ENCODE results near the gene KRTAP5-6.
"Not testable (repeated sequence)": the region's sequence is repeated elsewhere in the genome, so short reads cannot be mapped to it uniquely, and the experiment has no call there.

The KRTAP5-6 gene

GRCh38 chr11:1683904-1684572 is 13.0 kb upstream of the KRTAP5-6 start:
- DNase-seq: not testable (repeated sequence)

- not testable (repeated sequence) for DNase-seq
Measured at GRCh38 chr11:1684886-1685874, 11.8 kb upstream of the KRTAP5-6 start.

GRCh38 chr11:1686220-1686619 is 10.8 kb upstream of the KRTAP5-6 start:
- not testable (repeated sequence) for DNase-seq

GRCh38 chr11:1688336-1688947 is 8.6 kb upstream of the KRTAP5-6 start:
- not testable (repeated sequence) for DNase-seq

- not testable (repeated sequence) for DNase-seq
Measured at GRCh38 chr11:1689250-1690166, 7.5 kb upstream of the KRTAP5-6 start.

GRCh38 chr11:1690167-1691025 is 6.6 kb upstream of the KRTAP5-6 start:
- DNase-seq: no peak

GRCh38 chr11:1691026-1691877 is 5.7 kb upstream of the KRTAP5-6 start:
- no peak for DNase-seq

- DNase-seq: no peak
Measured at GRCh38 chr11:1691878-1692707, 4.9 kb upstream of the KRTAP5-6 start.

- no peak for DNase-seq
Measured at GRCh38 chr11:1692708-1693326, 4.2 kb upstream of the KRTAP5-6 start.

- DNase-seq: peak; percentile 55
Measured at GRCh38 chr11:1693327-1694063, 3.5 kb upstream of the KRTAP5-6 start.

GRCh38 chr11:1694064-1694845 is 2.7 kb upstream of the KRTAP5-6 start:
- DNase-seq: peak; percentile 67

- no peak for DNase-seq
Measured at GRCh38 chr11:1694846-1695547, 2.0 kb upstream of the KRTAP5-6 start.

GRCh38 chr11:1695548-1696108 is 1.4 kb upstream of the KRTAP5-6 start:
- no peak for DNase-seq

- DNase-seq: no peak
Measured at GRCh38 chr11:1699771-1700170, 2.8 kb downstream of the KRTAP5-6 start.

GRCh38 chr11:1701091-1701807 is 4.3 kb downstream of the KRTAP5-6 start:
- DNase-seq: no peak

GRCh38 chr11:1702506-1702905 is 5.5 kb downstream of the KRTAP5-6 start:
- DNase-seq: no peak
